GM19463 (cell line): ENCODE data around the gene ENPP7.

Experiments used
- ATAC-seq: cut with Tn5 transposase; IDR thresholded peaks from one replicate; pipeline ENCODE4 v1.9.1; 2021; ENCODE audit warnings: mild to moderate bottlenecking, moderate library complexity; ENCODE audit not compliant: unreplicated experiment

Gene ENPP7

GRCh38 chr17:79776376-79777119 is 45.8 kb downstream of the ENPP7 start:
- no peak for ATAC-seq

GRCh38 chr17:79777120-79777893 is 46.6 kb downstream of the ENPP7 start:
- ATAC-seq: no peak

- ATAC-seq: peak; percentile 63
Observed at GRCh38 chr17:79777894-79778503, 47.3 kb downstream of the ENPP7 start, which contains the start of gene CBX2. TSS of gene CBX2 (plus strand) at chr17:79778148. CDS start at chr17:79778236, 88 bp downstream.

GRCh38 chr17:79778504-79779083 is 47.9 kb downstream of the ENPP7 start:
- ATAC-seq: no peak

GRCh38 chr17:79779084-79779529 is 48.4 kb downstream of the ENPP7 start:
- no peak for ATAC-seq

- ATAC-seq: no peak
Observed at GRCh38 chr17:79779661-79780365, 49.1 kb downstream of the ENPP7 start.

- ATAC-seq: no peak
Observed at GRCh38 chr17:79781012-79781650, 50.4 kb downstream of the ENPP7 start.

- no peak for ATAC-seq
Observed at GRCh38 chr17:79781736-79782575, 51.2 kb downstream of the ENPP7 start.

- ATAC-seq: no peak
Observed at GRCh38 chr17:79783891-79784290, 53.1 kb downstream of the ENPP7 start.

- no peak for ATAC-seq
Observed at GRCh38 chr17:79784353-79785016, 53.7 kb downstream of the ENPP7 start.

- ATAC-seq: no peak
Observed at GRCh38 chr17:79785017-79785899, 54.5 kb downstream of the ENPP7 start.

GRCh38 chr17:79785900-79786810 is 55.4 kb downstream of the ENPP7 start:
- no peak for ATAC-seq

GRCh38 chr17:79786930-79787643 is 56.3 kb downstream of the ENPP7 start:
- ATAC-seq: no peak

- ATAC-seq: no peak
Observed at GRCh38 chr17:79788455-79788854, 57.7 kb downstream of the ENPP7 start.

- no peak for ATAC-seq
Observed at GRCh38 chr17:79788989-79789942, 58.5 kb downstream of the ENPP7 start.
